Natural killer cell (primary cell): Measurements from ENCODE around the gene UNC119B. TPM values are rescaled to one million over a fixed set of nuclear protein-coding genes. Genes with fewer than 3 reads are reported as not detected.
A peak's percentile ranks its signal among the peaks of the same experiment; 100 is the strongest.

Experiments used
- ATAC-seq, 3 donors: fragments of 150-1000 bp in 2 of 3; fragments of 200-7000 bp in 1 of 3; cut with Tn5 transposase; 1 replicate in 1 of 3; 2 replicates in 2 of 3; pipeline ENCODE4 v1.10.0; 2021; ENCODE audit warnings: mild to moderate bottlenecking in 2 of 3, moderate library complexity in 2 of 3
- DNase-seq, 2 donors: peaks; one replicate each; pipeline versions ENCODE4 v3.0.0 to v3.0.0-alpha.2; 2013 to 2021; ENCODE audit warnings: mixed read lengths in 1 of 2
- H3K27ac ChIP-seq: one replicate; pipeline ENCODE4 v1.5.1; 2013; ENCODE audit warnings: mild to moderate bottlenecking, low read length
- H3K27me3 ChIP-seq: one replicate; pipeline ENCODE4 v1.6.1; 2013; ENCODE audit warnings: low read length; ENCODE audit not compliant: control insufficient read depth, insufficient read depth
- H3K36me3 ChIP-seq: one replicate; pipeline ENCODE4 v1.6.1; 2013; ENCODE audit warnings: low read length; ENCODE audit not compliant: control insufficient read depth, insufficient read depth
- H3K4me1 ChIP-seq: one replicate; pipeline ENCODE4 v1.6.1; 2013; ENCODE audit warnings: low read length; ENCODE audit not compliant: control insufficient read depth, insufficient read depth
- H3K4me3 ChIP-seq: one replicate; pipeline ENCODE4 v1.5.1; 2013; ENCODE audit warnings: low read length
- H3K9me3 ChIP-seq: one replicate; pipeline ENCODE4 v1.6.1; 2013; ENCODE audit warnings: low read length; ENCODE audit not compliant: control insufficient read depth, insufficient read depth
- H3K27ac Mint-ChIP-seq, 2 donors: one replicate each; pipeline ENCODE4 v1.8.0; 2022; ENCODE audit warnings: mild to moderate bottlenecking in 2 of 2, mixed read lengths in 2 of 2, moderate library complexity in 1 of 2
- H3K27me3 Mint-ChIP-seq, 2 donors: one replicate each; pipeline ENCODE4 v1.8.0; 2022; ENCODE audit warnings: low read depth in 2 of 2, mixed read lengths in 2 of 2
- H3K36me3 Mint-ChIP-seq: one replicate; pipeline ENCODE4 v1.8.0; 2022; ENCODE audit warnings: mixed read lengths
- H3K4me1 Mint-ChIP-seq, 2 donors: one replicate each; pipeline ENCODE4 v1.8.0; 2022; ENCODE audit warnings: mixed read lengths in 2 of 2
- H3K4me3 Mint-ChIP-seq: one replicate; pipeline ENCODE4 v1.8.0; 2022; ENCODE audit warnings: mild to moderate bottlenecking, moderate library complexity, mixed read lengths
- H3K9me3 Mint-ChIP-seq, 2 donors: one replicate each; pipeline ENCODE4 v1.8.0; 2022; ENCODE audit warnings: mixed read lengths in 2 of 2
- WGBS: methylation state at CpG from one replicate; pipeline ENCODE4 v1.1.7; 2013; ENCODE audit warnings: missing lambda C conversion rate; ENCODE audit not compliant: insufficient coverage; 5-methylcytosine and 5-hydroxymethylcytosine counted together
- intact Hi-C: fragments of 100-400 bp; cut with micrococcal nuclease; formaldehyde crosslinking; loops from one replicate; pipeline ENCODE4 v1.14.2; 2022
- total RNA-seq, 4 donors: library from RNA; stranded (reverse); fragments of 120-200 nt in 1 of 4; gene quantifications; one replicate each; pipeline versions ENCODE4 v1.2.3 to v1.2.4, GENCODE V29; 2013 to 2022
- TF ChIP-seq, protein P1 (sequence below): fragments of 200-600 bp; IDR thresholded peaks from one replicate; pipeline ENCODE4 v1.8.0; 2022; ENCODE audit warnings: antibody characterized with exemption

The UNC119B gene
- total RNA-seq, 3 donors from 2014 or later (not counting 1 experiment from before 2014, with no cell fraction given), result 10.7 to 11.6 (median 11.6) TPM

GRCh38 chr12:120706029-120706428, 4.2 kb upstream of the UNC119B start:
- peaks cover 15% of the 10 kb centered on the region for H3K36me3 ChIP-seq
- no peaks in the 10 kb centered on the region for H3K9me3 ChIP-seq
- no peak overlapping the region for H3K27ac ChIP-seq
- DNase-seq (no peak), ATAC-seq (no peak)
- Mint-ChIP-seq H3K9me3 (no peaks in the 10 kb centered on the region), H3K27me3 (no peaks in the 10 kb centered on the region), H3K4me1 (peaks cover 7 to 10% of the 10 kb centered on the region in 2 donors), H3K27ac (no peak overlapping the region), H3K36me3 (no peaks in the 10 kb centered on the region), H3K4me3 (no peak overlapping the region)
- H3K27me3 ChIP-seq, result no peaks in the 10 kb centered on the region
- intact Hi-C loops, result no loop called here
- 79% methylated on average over 5 of the region's 5 CpGs for WGBS
- TF ChIP-seq, protein P1, sequence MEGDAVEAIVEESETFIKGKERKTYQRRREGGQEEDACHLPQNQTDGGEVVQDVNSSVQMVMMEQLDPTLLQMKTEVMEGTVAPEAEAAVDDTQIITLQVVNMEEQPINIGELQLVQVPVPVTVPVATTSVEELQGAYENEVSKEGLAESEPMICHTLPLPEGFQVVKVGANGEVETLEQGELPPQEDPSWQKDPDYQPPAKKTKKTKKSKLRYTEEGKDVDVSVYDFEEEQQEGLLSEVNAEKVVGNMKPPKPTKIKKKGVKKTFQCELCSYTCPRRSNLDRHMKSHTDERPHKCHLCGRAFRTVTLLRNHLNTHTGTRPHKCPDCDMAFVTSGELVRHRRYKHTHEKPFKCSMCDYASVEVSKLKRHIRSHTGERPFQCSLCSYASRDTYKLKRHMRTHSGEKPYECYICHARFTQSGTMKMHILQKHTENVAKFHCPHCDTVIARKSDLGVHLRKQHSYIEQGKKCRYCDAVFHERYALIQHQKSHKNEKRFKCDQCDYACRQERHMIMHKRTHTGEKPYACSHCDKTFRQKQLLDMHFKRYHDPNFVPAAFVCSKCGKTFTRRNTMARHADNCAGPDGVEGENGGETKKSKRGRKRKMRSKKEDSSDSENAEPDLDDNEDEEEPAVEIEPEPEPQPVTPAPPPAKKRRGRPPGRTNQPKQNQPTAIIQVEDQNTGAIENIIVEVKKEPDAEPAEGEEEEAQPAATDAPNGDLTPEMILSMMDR, result no peak
- H3K4me1 ChIP-seq, result peaks cover 12% of the 10 kb centered on the region
- H3K4me3 ChIP-seq, result no peak overlapping the region

DNA sequence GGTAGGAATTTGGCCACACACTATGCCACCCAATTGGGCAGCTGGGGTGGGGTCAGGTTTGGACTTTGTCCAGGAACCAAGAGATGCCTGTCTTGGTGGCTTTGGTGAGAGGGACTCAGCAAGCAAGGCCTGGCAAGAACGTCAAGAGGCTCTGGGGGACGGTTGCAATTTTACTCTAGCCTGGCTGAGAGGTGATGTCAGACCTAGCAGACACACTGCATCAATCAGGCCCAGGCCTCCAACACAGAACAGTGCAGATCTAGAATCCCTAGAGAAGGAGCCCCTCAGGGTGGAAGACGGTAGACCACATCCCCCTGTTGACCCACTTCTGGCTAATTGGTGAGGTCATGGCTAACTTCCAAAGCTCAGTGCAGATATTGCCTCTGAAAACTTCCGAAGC, 1.6 kb upstream of the UNC119B start:
- Mint-ChIP-seq H3K9me3 (no peaks in the 10 kb centered on the region), H3K27me3 (no peaks in the 10 kb centered on the region), H3K4me1 (peaks cover 20 to 22% of the 10 kb centered on the region in 2 donors), H3K36me3 (no peaks in the 10 kb centered on the region), H3K27ac (no peak overlapping the region), H3K4me3 (no peak overlapping the region)
- Histone ChIP-seq H3K27ac (no peak overlapping the region), H3K27me3 (no peaks in the 10 kb centered on the region), H3K4me1 (peaks cover 19% of the 10 kb centered on the region), H3K4me3 (no peak overlapping the region), H3K36me3 (no peaks in the 10 kb centered on the region), H3K9me3 (no peaks in the 10 kb centered on the region)
- DNase-seq (no peak), ATAC-seq (no peak)
- intact Hi-C loops, result no loop called here
- 53% methylated on average over 4 of the region's 4 CpGs for WGBS
- TF ChIP-seq, protein P1, result no peak

- Mint-ChIP-seq H3K27ac (peak overlapping the region; percentile 71 to 87), H3K36me3 (no peaks in the 10 kb centered on the region), H3K4me1 (peaks cover 25 to 27% of the 10 kb centered on the region in 2 donors), H3K9me3 (no peaks in the 10 kb centered on the region), H3K27me3 (no peaks in the 10 kb centered on the region), H3K4me3 (peak overlapping the region; percentile 90)
- TF ChIP-seq, protein P1, result no peak
- peaks cover 22% of the 10 kb centered on the region for H3K4me1 ChIP-seq
- H3K27ac ChIP-seq, result no peak overlapping the region
- H3K36me3 ChIP-seq, result peaks cover 4% of the 10 kb centered on the region
- DNase-seq (peak in 1 of 2 donors; percentile 45), ATAC-seq (peak in 1 of 3 donors; percentile 4)
- intact Hi-C loops, result loop anchor here (5.0 kb wide), 1 partner anchor 354 kb away; no protein-coding TSS in a partner anchor
- H3K27me3 ChIP-seq, result no peaks in the 10 kb centered on the region
- WGBS, result under 1% methylated on average over 31 of the region's 31 CpGs
- peak overlapping the region; percentile 56 for H3K4me3 ChIP-seq
- H3K9me3 ChIP-seq, result no peaks in the 10 kb centered on the region
These were observed 593 bp downstream of the UNC119B start for GRCh38 chr12:120710805-120711296.

GRCh38 chr12:120711411-120711810, 1.2 kb downstream of the UNC119B start:
- TF ChIP-seq, protein P1, result no peak
- no peak for DNase-seq
- Histone ChIP-seq H3K4me1 (peaks cover 22% of the 10 kb centered on the region), H3K27ac (no peak overlapping the region), H3K9me3 (no peaks in the 10 kb centered on the region), H3K4me3 (no peak overlapping the region), H3K27me3 (no peaks in the 10 kb centered on the region), H3K36me3 (peaks cover 6% of the 10 kb centered on the region)
- no peaks in the 10 kb centered on the region for H3K27me3 Mint-ChIP-seq
- H3K27ac Mint-ChIP-seq, result peak overlapping the region; percentile 71 to 87
- H3K4me1 Mint-ChIP-seq, result peaks cover 25 to 27% of the 10 kb centered on the region in 2 donors
- H3K36me3 Mint-ChIP-seq, result no peaks in the 10 kb centered on the region
- no peaks in the 10 kb centered on the region for H3K9me3 Mint-ChIP-seq
- 63% methylated on average over 6 of the region's 6 CpGs for WGBS
- ATAC-seq, result no peak
- intact Hi-C loops, result loop anchor here (5.0 kb wide), 1 partner anchor 354 kb away; no protein-coding TSS in a partner anchor
- H3K4me3 Mint-ChIP-seq, result peak overlapping the region; percentile 90
